ENCODE results near the gene RANBP1.
A peak's percentile ranks its signal among the peaks of the same experiment; 100 is the strongest.

The RANBP1 gene

DNA sequence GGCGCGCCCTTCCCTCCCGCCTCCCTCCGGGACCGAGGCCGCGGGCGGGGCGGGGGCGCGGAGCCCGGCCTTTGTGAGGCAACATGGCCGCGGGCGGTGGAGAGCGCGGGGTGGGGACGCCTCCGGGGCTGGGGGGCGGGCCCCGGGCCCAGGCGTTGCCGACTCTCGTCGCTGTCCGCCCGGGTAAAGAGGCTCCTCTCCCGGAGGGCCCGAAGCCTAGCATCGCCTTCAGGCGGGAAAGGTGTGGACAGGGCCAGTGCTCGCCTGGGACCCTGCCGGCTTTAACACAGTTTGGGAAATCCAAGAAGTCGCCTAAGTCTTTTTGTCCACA is 35.5 kb upstream of the RANBP1 start:
- H3K4me3 ChIP-seq (replicated peaks; ENCODE audit: insufficient read depth, low read length) = peak overlapping the region; percentile 89
- no peaks in the 10 kb centered on the region for H3K27me3 ChIP-seq (ENCODE audit: insufficient read depth, poor library complexity, severe bottlenecking)
- no peak for TF ChIP-seq GABPA (IDR thresholded peaks at IDR 0.05; ENCODE audit: low read depth)
- TF ChIP-seq POLR2AphosphoS5 (IDR thresholded peaks at IDR 0.05; ENCODE audit: low read depth) = no peak
- H3K27ac ChIP-seq (replicated peaks) = peak overlapping the region; percentile 78
- peak in 1 of 2 experiments; percentile 51 for DNase-seq (ENCODE audit: low read depth in 1 of 2, low spot score in 1 of 2)

DNA sequence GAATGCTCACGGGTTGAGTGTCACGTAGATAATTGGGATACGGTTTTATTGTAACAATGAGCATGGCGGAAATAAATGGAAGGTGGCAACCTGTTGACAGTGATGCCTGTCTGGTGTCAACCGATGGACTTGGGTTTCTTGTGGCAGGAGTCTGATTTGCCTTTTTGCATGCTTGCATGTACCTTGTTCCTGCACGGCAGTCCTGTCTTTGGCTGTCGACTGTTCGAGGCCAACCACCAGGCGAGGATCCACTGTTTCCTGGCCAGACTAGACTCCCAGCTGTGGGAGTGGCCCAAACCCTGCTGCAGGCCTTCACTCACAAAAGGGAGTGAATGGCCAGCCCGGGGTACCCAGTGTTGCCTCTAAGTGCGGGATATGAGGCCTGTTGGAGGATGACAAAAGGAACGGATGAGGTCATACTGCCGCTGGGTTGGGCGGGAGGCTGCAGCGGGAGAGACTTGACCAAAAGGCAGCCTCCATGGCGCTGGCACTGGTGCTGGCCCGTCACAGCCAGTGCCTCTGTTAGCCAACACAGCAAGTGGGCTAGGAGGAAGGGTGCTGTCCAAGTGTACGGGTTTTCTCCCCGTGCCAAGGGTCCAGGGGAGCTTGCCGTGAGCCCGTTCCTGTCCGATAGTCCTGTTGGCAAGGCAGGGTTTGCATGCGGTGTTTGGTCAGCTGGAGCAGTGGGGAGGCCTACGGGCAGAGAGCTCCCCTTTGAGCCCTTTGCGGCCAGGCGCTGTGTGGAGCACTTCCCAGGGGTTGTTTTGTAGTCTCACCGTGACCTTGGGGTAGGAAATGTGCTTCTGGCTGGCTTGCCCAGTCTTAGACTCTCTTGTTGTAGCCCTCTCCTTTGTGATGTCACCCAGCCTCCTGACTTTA is 34.9 kb upstream of the RANBP1 start:
- TF ChIP-seq, protein P1, sequence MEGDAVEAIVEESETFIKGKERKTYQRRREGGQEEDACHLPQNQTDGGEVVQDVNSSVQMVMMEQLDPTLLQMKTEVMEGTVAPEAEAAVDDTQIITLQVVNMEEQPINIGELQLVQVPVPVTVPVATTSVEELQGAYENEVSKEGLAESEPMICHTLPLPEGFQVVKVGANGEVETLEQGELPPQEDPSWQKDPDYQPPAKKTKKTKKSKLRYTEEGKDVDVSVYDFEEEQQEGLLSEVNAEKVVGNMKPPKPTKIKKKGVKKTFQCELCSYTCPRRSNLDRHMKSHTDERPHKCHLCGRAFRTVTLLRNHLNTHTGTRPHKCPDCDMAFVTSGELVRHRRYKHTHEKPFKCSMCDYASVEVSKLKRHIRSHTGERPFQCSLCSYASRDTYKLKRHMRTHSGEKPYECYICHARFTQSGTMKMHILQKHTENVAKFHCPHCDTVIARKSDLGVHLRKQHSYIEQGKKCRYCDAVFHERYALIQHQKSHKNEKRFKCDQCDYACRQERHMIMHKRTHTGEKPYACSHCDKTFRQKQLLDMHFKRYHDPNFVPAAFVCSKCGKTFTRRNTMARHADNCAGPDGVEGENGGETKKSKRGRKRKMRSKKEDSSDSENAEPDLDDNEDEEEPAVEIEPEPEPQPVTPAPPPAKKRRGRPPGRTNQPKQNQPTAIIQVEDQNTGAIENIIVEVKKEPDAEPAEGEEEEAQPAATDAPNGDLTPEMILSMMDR (IDR thresholded peaks at IDR 0.05; ENCODE audit: insufficient read depth, low read length) = no peak
- TF ChIP-seq REST (IDR thresholded peaks at IDR 0.05; ENCODE audit: insufficient replicate concordance, low read depth) = no peak
- no peak for TF ChIP-seq GABPA (IDR thresholded peaks at IDR 0.05; ENCODE audit: low read depth)
- no peak for TF ChIP-seq SPI1 (IDR thresholded peaks at IDR 0.05; ENCODE audit: borderline replicate concordance, low read depth)
- TF ChIP-seq POLR2AphosphoS5 (IDR thresholded peaks at IDR 0.05; ENCODE audit: low read depth) = no peak
- Histone ChIP-seq H3K4me3 (replicated peaks; ENCODE audit: insufficient read depth, low read length) (peak overlapping the region; percentile 89), H3K27ac (replicated peaks) (peak overlapping the region; percentile 78), H3K27me3 (ENCODE audit: insufficient read depth, poor library complexity, severe bottlenecking) (no peaks in the 10 kb centered on the region)
- peak in 1 of 2 experiments; percentile 25 for DNase-seq (ENCODE audit: low read depth in 1 of 2, low spot score in 1 of 2)

DNA sequence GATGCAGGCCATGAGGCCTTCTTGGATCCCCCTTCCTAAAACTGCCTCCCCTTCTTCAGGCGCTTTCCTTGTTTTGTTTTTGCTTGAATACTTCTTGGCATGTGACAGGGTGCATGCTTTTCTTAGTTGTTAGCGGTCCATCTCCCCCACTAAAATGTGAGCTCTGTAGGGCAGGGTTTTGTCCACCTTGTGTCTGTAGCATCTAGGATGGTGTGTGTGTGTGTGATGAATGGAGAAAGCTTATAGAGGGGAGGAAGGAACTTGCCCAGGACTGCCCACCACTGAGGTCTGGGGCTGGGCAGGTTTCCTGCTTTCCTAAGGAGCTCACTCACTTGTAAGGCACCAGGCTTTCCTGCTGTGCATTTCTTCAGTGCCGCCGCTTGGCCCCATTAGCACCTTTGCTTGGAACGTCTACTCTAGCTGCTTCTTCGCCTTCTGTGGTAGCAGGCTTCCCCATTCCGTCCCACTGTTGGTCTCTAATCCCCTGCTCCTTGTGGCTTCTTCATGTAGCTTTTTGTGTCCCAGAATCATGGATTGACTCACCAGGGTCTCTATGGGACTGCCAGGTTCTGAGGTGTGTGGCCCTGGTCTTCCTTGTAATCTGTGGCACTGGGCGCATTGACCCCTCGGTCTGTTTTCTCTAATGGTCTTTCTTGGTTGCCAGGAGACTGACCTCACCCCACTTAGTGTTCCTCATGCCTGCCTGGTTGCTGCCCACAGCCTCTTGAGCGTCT is 32.6 kb upstream of the RANBP1 start:
- TF ChIP-seq GABPA (IDR thresholded peaks at IDR 0.05; ENCODE audit: low read depth) (no peak), SPI1 (IDR thresholded peaks at IDR 0.05; ENCODE audit: borderline replicate concordance, low read depth) (no peak), POLR2AphosphoS5 (IDR thresholded peaks at IDR 0.05; ENCODE audit: low read depth) (no peak), REST (IDR thresholded peaks at IDR 0.05; ENCODE audit: insufficient replicate concordance, low read depth) (no peak)
- TF ChIP-seq, protein P1 (IDR thresholded peaks at IDR 0.05; ENCODE audit: insufficient read depth, low read length) = no peak
- Histone ChIP-seq H3K4me3 (replicated peaks; ENCODE audit: insufficient read depth, low read length) (no peak overlapping the region), H3K27me3 (ENCODE audit: insufficient read depth, poor library complexity, severe bottlenecking) (no peaks in the 10 kb centered on the region), H3K27ac (replicated peaks) (no peak overlapping the region)
- no peak for DNase-seq (ENCODE audit: low read depth in 1 of 2, low spot score in 1 of 2)

DNA sequence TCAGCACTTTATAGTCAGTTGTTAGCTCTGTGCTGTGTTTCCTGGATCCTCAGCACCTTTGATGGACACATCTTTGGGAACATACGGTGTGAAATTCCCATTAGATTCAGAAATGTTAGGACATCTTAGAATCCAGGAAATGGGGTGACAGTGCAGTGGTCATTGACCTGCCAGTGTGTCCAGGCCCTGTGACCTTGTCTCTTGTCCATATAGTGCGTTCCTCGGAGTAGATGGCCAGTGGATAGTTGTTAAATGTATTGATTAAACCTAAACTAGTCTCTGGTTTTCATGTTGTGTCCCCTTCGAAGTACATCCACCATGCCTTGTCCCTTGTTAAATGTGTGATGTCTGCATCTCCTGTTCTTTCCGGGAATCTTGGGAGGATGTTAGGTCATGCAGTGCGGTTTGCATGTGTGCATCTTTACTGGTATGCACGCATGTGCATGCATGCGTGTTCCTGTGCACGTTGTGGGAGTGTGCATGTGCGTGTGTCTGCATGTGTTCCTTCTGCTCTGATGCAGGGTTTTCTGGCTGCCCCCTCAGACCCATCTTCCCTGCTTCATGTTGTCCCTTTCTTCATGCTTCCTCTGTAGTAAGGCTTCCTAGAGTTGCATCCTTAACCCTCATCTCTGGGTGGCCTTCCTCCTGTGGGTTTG is 31.9 kb upstream of the RANBP1 start:
- Histone ChIP-seq H3K27ac (replicated peaks) (no peak overlapping the region), H3K27me3 (ENCODE audit: insufficient read depth, poor library complexity, severe bottlenecking) (no peaks in the 10 kb centered on the region), H3K4me3 (replicated peaks; ENCODE audit: insufficient read depth, low read length) (no peak overlapping the region)
- DNase-seq (ENCODE audit: low read depth in 1 of 2, low spot score in 1 of 2) = no peak
- TF ChIP-seq GABPA (IDR thresholded peaks at IDR 0.05; ENCODE audit: low read depth) (no peak), REST (IDR thresholded peaks at IDR 0.05; ENCODE audit: insufficient replicate concordance, low read depth) (no peak), POLR2AphosphoS5 (IDR thresholded peaks at IDR 0.05; ENCODE audit: low read depth) (no peak), SPI1 (IDR thresholded peaks at IDR 0.05; ENCODE audit: borderline replicate concordance, low read depth) (no peak)
- TF ChIP-seq, protein P1 (IDR thresholded peaks at IDR 0.05; ENCODE audit: insufficient read depth, low read length) = no peak
